A673 (cell line): ENCODE measurements around the gene EXOC4. TPM values are rescaled to one million over a fixed set of nuclear protein-coding genes. Genes with fewer than 3 reads are reported as not detected.

ENCODE experiments used
- BruUV-seq: library from RNA; stranded (reverse); fragments of 400-500 nt; replicated peaks from 2 replicates; lab custom pipeline; 2021; lab: Mats Ljungman, UMichigan
- CTCF ChIA-PET: fragments of 300-600 bp; sonication (Branson Sonifier 250); formaldehyde crosslinking; loops from one replicate; lab custom pipeline; 2022; ENCODE audit warnings: antibody characterized with exemption; lab: Charles Lee
- POLR2A ChIA-PET: fragments of 300-600 bp; sonication (Branson Sonifier 250); formaldehyde crosslinking; loops from one replicate; lab custom pipeline; 2022; ENCODE audit warnings: antibody characterized with exemption; ENCODE audit not compliant: low non-redundant PET; lab: Charles Lee
- DNase-seq: peaks from one replicate; pipeline ENCODE4 v3.0.0-alpha.2; 2015; ENCODE audit warnings: low spot score
- H3K27ac ChIP-seq: fragments of 200-600 bp; sonication (generic); 2 replicates; pipeline ENCODE4 v1.5.1; 2016; ENCODE audit warnings: mixed run types, low read depth, mild to moderate bottlenecking, mixed read lengths, antibody characterized with exemption, low read length; ENCODE audit not compliant: poor library complexity, severe bottlenecking
- H3K27me3 ChIP-seq: fragments of 200-600 bp; sonication (generic); replicated peaks from 2 replicates; pipeline ENCODE4 v1.6.1; 2017; ENCODE audit warnings: mixed run types, low read depth, mild to moderate bottlenecking, mixed read lengths, antibody characterized with exemption, low read length; ENCODE audit not compliant: insufficient read depth, poor library complexity
- H3K36me3 ChIP-seq: fragments of 200-600 bp; sonication (generic); 2 replicates; pipeline ENCODE4 v1.6.1; 2016; ENCODE audit warnings: mixed run types, mild to moderate bottlenecking, mixed read lengths, antibody characterized with exemption, low read length; ENCODE audit not compliant: insufficient read depth, poor library complexity, severe bottlenecking
- H3K4me1 ChIP-seq: fragments of 200-600 bp; sonication (generic); 2 replicates; pipeline ENCODE4 v1.6.1; 2017; ENCODE audit warnings: mixed run types, mild to moderate bottlenecking, mixed read lengths, antibody characterized with exemption, low read length; ENCODE audit not compliant: insufficient read depth, poor library complexity, severe bottlenecking
- H3K4me3 ChIP-seq: fragments of 200-600 bp; sonication (generic); 2 replicates; pipeline ENCODE4 v1.5.1; 2016; ENCODE audit warnings: low read depth, mixed run types, mild to moderate bottlenecking, mixed read lengths, low read length; ENCODE audit not compliant: poor library complexity, severe bottlenecking
- H3K9me3 ChIP-seq: fragments of 200-600 bp; sonication (generic); 2 replicates; pipeline ENCODE4 v1.6.1; 2016; ENCODE audit warnings: mixed run types, low read depth, mild to moderate bottlenecking, mixed read lengths, antibody characterized with exemption, low read length; ENCODE audit not compliant: poor library complexity, severe bottlenecking
- EZH2 ChIP-seq: fragments of 200-600 bp; sonication (generic); IDR thresholded peaks from 2 replicates; pipeline ENCODE4 v1.6.1; 2017; ENCODE audit warnings: borderline replicate concordance, low read depth, mild to moderate bottlenecking, mixed read lengths, antibody characterized with exemption, low read length; ENCODE audit not compliant: poor library complexity, severe bottlenecking
- intact Hi-C: fragments of 100-400 bp; cut with micrococcal nuclease; formaldehyde crosslinking; loops from one replicate; pipeline ENCODE4 v1.10.0; 2022; ENCODE audit not compliant: unreplicated experiment
- total RNA-seq: library from RNA; stranded (reverse); gene quantifications from 2 replicates; pipeline ENCODE4 v1.2.3, GENCODE V29; 2021
- TF ChIP-seq, protein P1 (sequence below): fragments of 300-800, 200-600 bp; sonication (generic); conservative IDR thresholded peaks from 2 replicates; pipeline ENCODE4 v1.5.1; 2017; ENCODE audit warnings: low read depth, mild to moderate bottlenecking, antibody characterized with exemption, low read length, moderate library complexity, mixed read lengths

The EXOC4 gene
- total RNA-seq, 1 experiment from 2014 or later, result 66.1 TPM

DNA sequence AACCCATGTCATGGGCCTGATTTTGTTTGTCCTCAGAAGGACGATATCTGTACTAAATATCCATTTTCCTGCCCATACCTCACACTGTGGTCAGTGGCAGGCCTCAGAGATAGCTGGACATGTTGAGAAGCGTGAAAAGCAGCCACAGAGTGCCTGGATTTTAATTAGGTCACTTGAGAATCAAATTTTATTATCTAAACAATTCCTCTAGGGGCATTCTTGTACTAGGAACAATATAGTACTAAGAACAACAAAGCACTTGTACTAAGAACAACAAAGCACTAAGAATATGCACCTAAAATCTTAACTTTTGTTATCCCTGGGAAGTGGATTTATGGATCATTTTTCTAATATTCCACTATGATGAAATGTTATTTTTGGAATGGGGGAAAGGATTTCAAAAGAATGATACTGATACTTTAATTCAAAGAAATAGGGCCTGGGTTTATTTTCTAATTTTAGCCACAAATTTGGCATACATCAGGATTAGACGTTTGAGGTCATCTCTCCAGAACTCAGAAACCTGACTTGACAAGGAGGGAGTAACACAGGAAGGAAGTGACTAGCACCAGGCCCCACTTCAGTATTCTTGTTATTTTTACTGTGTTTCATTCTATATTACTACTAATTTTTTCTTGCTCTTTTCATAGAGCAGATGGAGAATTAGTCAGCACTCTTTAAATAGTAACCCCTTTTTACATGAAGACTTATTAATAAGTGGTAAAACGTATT lies 112.2 kb downstream of the EXOC4 start:
- POLR2A ChIA-PET, result no interaction called here

DNA sequence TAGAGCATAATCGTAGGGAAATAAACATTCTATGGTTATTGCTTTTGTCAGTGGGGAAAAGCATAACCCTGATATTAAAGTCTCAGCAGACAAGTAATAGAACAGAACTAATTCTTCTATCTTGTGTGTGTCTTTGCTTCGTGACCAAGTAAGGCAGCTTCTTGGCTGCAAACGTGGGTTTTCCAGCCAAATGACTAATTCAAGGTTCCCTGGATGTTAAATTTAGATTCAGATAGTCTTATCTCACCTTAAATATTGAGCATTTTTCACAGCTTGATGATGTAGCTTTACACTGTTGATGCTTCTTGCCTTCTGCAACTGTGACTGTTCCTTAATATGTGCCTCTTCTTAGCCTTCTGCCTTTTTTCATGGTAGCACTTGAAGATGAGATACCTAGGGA lies 113.0 kb downstream of the EXOC4 start:
- no TSS peak for BruUV-seq
- H3K9me3 ChIP-seq, result no peaks in the 10 kb centered on the region
- H3K36me3 ChIP-seq, result no peaks in the 10 kb centered on the region
- no peak overlapping the region for H3K27ac ChIP-seq
- H3K4me1 ChIP-seq, result peaks cover 4% of the 10 kb centered on the region
- TF ChIP-seq EZH2, result no peak
- no peak overlapping the region for H3K4me3 ChIP-seq
- CTCF ChIA-PET, result no interaction called here
- POLR2A ChIA-PET, result no interaction called here
- no peak for DNase-seq
- H3K27me3 ChIP-seq, result no peaks in the 10 kb centered on the region
- intact Hi-C loops, result no loop called here

More for the DNA sequence above, 112.2 kb downstream of the EXOC4 start:
- H3K27me3 ChIP-seq, result no peaks in the 10 kb centered on the region
- no peak overlapping the region for H3K4me3 ChIP-seq
- peaks cover 4% of the 10 kb centered on the region for H3K4me1 ChIP-seq
- TF ChIP-seq, protein P1, sequence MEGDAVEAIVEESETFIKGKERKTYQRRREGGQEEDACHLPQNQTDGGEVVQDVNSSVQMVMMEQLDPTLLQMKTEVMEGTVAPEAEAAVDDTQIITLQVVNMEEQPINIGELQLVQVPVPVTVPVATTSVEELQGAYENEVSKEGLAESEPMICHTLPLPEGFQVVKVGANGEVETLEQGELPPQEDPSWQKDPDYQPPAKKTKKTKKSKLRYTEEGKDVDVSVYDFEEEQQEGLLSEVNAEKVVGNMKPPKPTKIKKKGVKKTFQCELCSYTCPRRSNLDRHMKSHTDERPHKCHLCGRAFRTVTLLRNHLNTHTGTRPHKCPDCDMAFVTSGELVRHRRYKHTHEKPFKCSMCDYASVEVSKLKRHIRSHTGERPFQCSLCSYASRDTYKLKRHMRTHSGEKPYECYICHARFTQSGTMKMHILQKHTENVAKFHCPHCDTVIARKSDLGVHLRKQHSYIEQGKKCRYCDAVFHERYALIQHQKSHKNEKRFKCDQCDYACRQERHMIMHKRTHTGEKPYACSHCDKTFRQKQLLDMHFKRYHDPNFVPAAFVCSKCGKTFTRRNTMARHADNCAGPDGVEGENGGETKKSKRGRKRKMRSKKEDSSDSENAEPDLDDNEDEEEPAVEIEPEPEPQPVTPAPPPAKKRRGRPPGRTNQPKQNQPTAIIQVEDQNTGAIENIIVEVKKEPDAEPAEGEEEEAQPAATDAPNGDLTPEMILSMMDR, result no peak
- TF ChIP-seq EZH2, result no peak
- CTCF ChIA-PET, result no interaction called here
- H3K36me3 ChIP-seq, result no peaks in the 10 kb centered on the region
- H3K9me3 ChIP-seq, result no peaks in the 10 kb centered on the region
- DNase-seq, result peak; percentile 4
- no peak overlapping the region for H3K27ac ChIP-seq
- no TSS peak for BruUV-seq
- intact Hi-C loops, result no loop called here

GRCh38 chr7:133367561-133367960 lies 114.7 kb downstream of the EXOC4 start:
- intact Hi-C loops, result no loop called here
- BruUV-seq, result no TSS peak
- Histone ChIP-seq H3K27ac (no peak overlapping the region), H3K9me3 (no peaks in the 10 kb centered on the region), H3K4me3 (no peak overlapping the region), H3K4me1 (peaks cover 4% of the 10 kb centered on the region), H3K36me3 (no peaks in the 10 kb centered on the region), H3K27me3 (no peaks in the 10 kb centered on the region)
- no peak for TF ChIP-seq EZH2
- TF ChIP-seq, protein P1, result no peak
- POLR2A ChIA-PET, result no interaction called here
- CTCF ChIA-PET, result no interaction called here
- DNase-seq, result no peak
